ENCODE measurements around the gene TEKT5. TPM values are rescaled to one million over a fixed set of nuclear protein-coding genes. Genes with fewer than 3 reads are reported as not detected.
"Not testable (repeated sequence)": the region's sequence is repeated elsewhere in the genome, so short reads cannot be mapped to it uniquely, and the experiment has no call there.

TEKT5 gene
- total and polyA plus RNA-seq, 4 donors: 0.13 to 0.92 TPM; not detected in 2

GRCh38 chr16:10635365-10636021, 59.2 kb downstream of the TEKT5 start:
- 94% methylated on average over 12 of the region's 12 CpGs for WGBS
- no peak overlapping the region for H3K4me3 ChIP-seq (ENCODE audit: low read depth in 1 of 3, low read length in 3 of 3)
- H3K36me3 ChIP-seq (ENCODE audit: control insufficient read depth in 4 of 4, insufficient read depth in 3 of 4, low read depth in 1 of 4, low read length in 3 of 4): no peaks in the 10 kb centered on the region
- H3K9ac ChIP-seq (ENCODE audit: low read depth in 1 of 2, low read length in 2 of 2): no peak overlapping the region
- no peaks in the 10 kb centered on the region for H3K27me3 ChIP-seq (ENCODE audit: control insufficient read depth in 4 of 4, insufficient read depth in 4 of 4, low read length in 3 of 4)
- TF ChIP-seq HNF4G (IDR thresholded peaks at IDR 0.05) (no peak), JUND (IDR thresholded peaks at IDR 0.05) (no peak), SP1 (IDR thresholded peaks at IDR 0.05) (no peak), FOXA2 (IDR thresholded peaks at IDR 0.05) (no peak), EGR1 (IDR thresholded peaks at IDR 0.05; ENCODE audit: low read depth in 2 of 2) (no peak), FOXA1 (IDR thresholded peaks at IDR 0.05) (no peak), GABPA (IDR thresholded peaks at IDR 0.05 in 1 of 2, conservative IDR thresholded peaks at IDR 0.05 in 1 of 2) (no peak), HNF4A (conservative IDR thresholded peaks at IDR 0.05) (no peak), YY1 (IDR thresholded peaks at IDR 0.05) (no peak), RXRA (IDR thresholded peaks at IDR 0.05) (no peak)
- H3K4me1 ChIP-seq (ENCODE audit: control insufficient read depth in 4 of 4, insufficient read depth in 4 of 4, low read length in 3 of 4): no peaks in the 10 kb centered on the region
- H3K9me3 ChIP-seq (ENCODE audit: control insufficient read depth in 4 of 4, low read length in 3 of 4): no peaks in the 10 kb centered on the region
- H3K27ac ChIP-seq (ENCODE audit: low read depth in 1 of 2, low read length in 2 of 2): no peak overlapping the region
- no peak for DNase-seq (ENCODE audit: low spot score)

DNA sequence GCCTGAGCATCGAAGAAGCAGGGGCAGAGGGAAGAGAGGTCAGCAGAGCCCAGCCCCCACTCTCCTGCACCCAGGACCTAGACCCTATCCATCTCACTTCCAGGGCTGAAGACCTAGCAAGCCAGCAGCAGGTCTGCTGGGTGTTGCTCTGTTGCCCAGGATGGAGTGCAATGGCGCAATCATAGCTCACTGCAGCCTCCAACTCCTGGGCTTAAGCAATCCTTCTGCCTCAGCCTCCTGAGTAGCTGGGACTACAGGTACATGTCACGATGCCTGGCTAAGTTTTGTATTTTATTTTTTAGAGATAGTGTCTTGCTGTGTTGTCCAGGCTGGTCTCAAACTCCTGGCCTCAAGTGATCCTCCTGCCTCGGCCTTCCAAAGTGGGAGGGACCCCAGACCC, 61.3 kb downstream of the TEKT5 start:
- not testable (repeated sequence) for H3K4me1 ChIP-seq (ENCODE audit: control insufficient read depth in 4 of 4, insufficient read depth in 4 of 4, low read length in 3 of 4); H3K27me3 ChIP-seq (ENCODE audit: control insufficient read depth in 4 of 4, insufficient read depth in 4 of 4, low read length in 3 of 4); H3K9ac ChIP-seq (ENCODE audit: low read depth in 1 of 2, low read length in 2 of 2); H3K27ac ChIP-seq (ENCODE audit: low read depth in 1 of 2, low read length in 2 of 2); H3K9me3 ChIP-seq (ENCODE audit: control insufficient read depth in 4 of 4, low read length in 3 of 4); DNase-seq (ENCODE audit: low spot score); H3K36me3 ChIP-seq (ENCODE audit: control insufficient read depth in 4 of 4, insufficient read depth in 3 of 4, low read depth in 1 of 4, low read length in 3 of 4); H3K4me3 ChIP-seq (ENCODE audit: low read depth in 1 of 3, low read length in 3 of 3)
- 91% methylated on average over 4 of the region's 4 CpGs for WGBS

DNA sequence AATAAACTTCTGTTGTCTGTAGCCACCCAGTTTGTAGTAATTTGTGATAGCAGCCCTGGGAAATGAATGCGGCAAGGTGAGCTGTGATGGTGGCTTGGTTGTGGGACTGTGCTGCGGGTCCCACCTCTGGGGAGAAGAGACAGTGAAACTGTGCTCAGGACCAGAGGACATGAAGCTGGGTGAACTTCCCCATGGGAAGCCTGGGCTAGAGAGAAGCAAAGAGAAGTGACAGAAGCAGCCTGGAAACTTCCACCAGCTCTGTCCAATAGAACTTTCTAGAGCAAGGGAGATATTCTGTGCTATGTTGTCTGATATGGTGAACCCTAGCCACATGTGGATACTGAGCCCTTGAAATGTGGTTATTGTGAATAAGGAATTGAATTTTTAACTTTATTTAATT, 62.8 kb downstream of the TEKT5 start:
- H3K27me3 ChIP-seq (ENCODE audit: control insufficient read depth in 4 of 4, insufficient read depth in 4 of 4, low read length in 3 of 4): no peaks in the 10 kb centered on the region
- H3K9me3 ChIP-seq (ENCODE audit: control insufficient read depth in 4 of 4, low read length in 3 of 4): no peaks in the 10 kb centered on the region
- H3K27ac ChIP-seq (ENCODE audit: low read depth in 1 of 2, low read length in 2 of 2): no peak overlapping the region
- H3K36me3 ChIP-seq (ENCODE audit: control insufficient read depth in 4 of 4, insufficient read depth in 3 of 4, low read depth in 1 of 4, low read length in 3 of 4): no peaks in the 10 kb centered on the region
- no peak overlapping the region for H3K9ac ChIP-seq (ENCODE audit: low read depth in 1 of 2, low read length in 2 of 2)
- DNase-seq (ENCODE audit: low spot score): no peak
- no peak overlapping the region for H3K4me3 ChIP-seq (ENCODE audit: low read depth in 1 of 3, low read length in 3 of 3)
- TF ChIP-seq REST (IDR thresholded peaks at IDR 0.05) (no peak), NR2F2 (IDR thresholded peaks at IDR 0.05) (no peak), YY1 (IDR thresholded peaks at IDR 0.05) (no peak), TAF1 (conservative IDR thresholded peaks at IDR 0.05) (no peak), ZBTB33 (IDR thresholded peaks at IDR 0.05) (no peak), JUND (IDR thresholded peaks at IDR 0.05) (no peak), FOXA1 (IDR thresholded peaks at IDR 0.05) (no peak), MAX (IDR thresholded peaks at IDR 0.05) (no peak), EGR1 (IDR thresholded peaks at IDR 0.05; ENCODE audit: low read depth in 2 of 2) (no peak), HNF4G (IDR thresholded peaks at IDR 0.05) (no peak), SP1 (IDR thresholded peaks at IDR 0.05) (no peak), HNF4A (conservative IDR thresholded peaks at IDR 0.05) (no peak), RAD21 (IDR thresholded peaks at IDR 0.05) (no peak)
- TF ChIP-seq, protein P1, sequence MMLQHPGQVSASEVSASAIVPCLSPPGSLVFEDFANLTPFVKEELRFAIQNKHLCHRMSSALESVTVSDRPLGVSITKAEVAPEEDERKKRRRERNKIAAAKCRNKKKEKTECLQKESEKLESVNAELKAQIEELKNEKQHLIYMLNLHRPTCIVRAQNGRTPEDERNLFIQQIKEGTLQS (IDR thresholded peaks at IDR 0.05): no peak
- TF ChIP-seq, protein P2, sequence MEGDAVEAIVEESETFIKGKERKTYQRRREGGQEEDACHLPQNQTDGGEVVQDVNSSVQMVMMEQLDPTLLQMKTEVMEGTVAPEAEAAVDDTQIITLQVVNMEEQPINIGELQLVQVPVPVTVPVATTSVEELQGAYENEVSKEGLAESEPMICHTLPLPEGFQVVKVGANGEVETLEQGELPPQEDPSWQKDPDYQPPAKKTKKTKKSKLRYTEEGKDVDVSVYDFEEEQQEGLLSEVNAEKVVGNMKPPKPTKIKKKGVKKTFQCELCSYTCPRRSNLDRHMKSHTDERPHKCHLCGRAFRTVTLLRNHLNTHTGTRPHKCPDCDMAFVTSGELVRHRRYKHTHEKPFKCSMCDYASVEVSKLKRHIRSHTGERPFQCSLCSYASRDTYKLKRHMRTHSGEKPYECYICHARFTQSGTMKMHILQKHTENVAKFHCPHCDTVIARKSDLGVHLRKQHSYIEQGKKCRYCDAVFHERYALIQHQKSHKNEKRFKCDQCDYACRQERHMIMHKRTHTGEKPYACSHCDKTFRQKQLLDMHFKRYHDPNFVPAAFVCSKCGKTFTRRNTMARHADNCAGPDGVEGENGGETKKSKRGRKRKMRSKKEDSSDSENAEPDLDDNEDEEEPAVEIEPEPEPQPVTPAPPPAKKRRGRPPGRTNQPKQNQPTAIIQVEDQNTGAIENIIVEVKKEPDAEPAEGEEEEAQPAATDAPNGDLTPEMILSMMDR (IDR thresholded peaks at IDR 0.05; ENCODE audit: low read depth, low read length, missing input control): no peak
- WGBS: 94% methylated on average over 2 of the region's 2 CpGs
- H3K4me1 ChIP-seq (ENCODE audit: control insufficient read depth in 4 of 4, insufficient read depth in 4 of 4, low read length in 3 of 4): peaks cover 0 to 3% (median 0%) of the 10 kb centered on the region in 4 donors

Measured in liver (tissue), 9 donors.